Keratinocyte (primary cell): ENCODE data around the gene CDC42SE2.

Experiments
- CTCF ChIP-seq, 3 experiments: IDR thresholded peaks in 1 of 3; conservative IDR thresholded peaks in 1 of 3; optimal IDR thresholded peaks in 1 of 3; 2 replicates in 2 of 3; 3 replicates in 1 of 3; pipeline versions ENCODE3 to v1.5.1; 2011; ENCODE audit warnings: low read length in 3 of 3, mild to moderate bottlenecking in 3 of 3, moderate library complexity in 2 of 3, control low read depth in 1 of 3, inconsistent platforms in 1 of 3; ENCODE audit not compliant: insufficient read depth in 2 of 3; ENCODE audit errors: extremely low read depth in 1 of 3
- EZH2 ChIP-seq: IDR thresholded peaks from one replicate; pipeline ENCODE4 v1.6.1; 2012; ENCODE audit warnings: inconsistent platforms, mild to moderate bottlenecking, low read length, moderate library complexity

GRCh38 chr5:131375351-131375750 lies 111.5 kb downstream of the CDC42SE2 start:
- TF ChIP-seq CTCF (optimal IDR thresholded peaks at IDR 0.05 in 1 of 3, IDR thresholded peaks at IDR 0.05 in 1 of 3, conservative IDR thresholded peaks at IDR 0.05 in 1 of 3; ENCODE audit: extremely low read depth in 1 of 3, insufficient read depth in 2 of 3, low read length in 3 of 3) = no peak
- TF ChIP-seq EZH2 = no peak
